ENCODE data around the gene NLRP6. TPM values are rescaled to one million over a fixed set of nuclear protein-coding genes. Genes with fewer than 3 reads are reported as not detected.

NLRP6 gene
- not detected in 5 replicates for total RNA-seq (2022; extraction: Qiagen RNA extraction)

GRCh38 chr11:278001-278951 lies at the start of gene NLRP6:
NLRP6 (plus strand) TSS chr11:278407; CDS start chr11:278570, 163 bp downstream.

GRCh38 chr11:235997-236773 lies 42.0 kb upstream of the NLRP6 start, which contains the start of gene SIRT3:
SIRT3 (minus strand) TSS chr11:236342; CDS start chr11:236328, 14 bp downstream.

DNA sequence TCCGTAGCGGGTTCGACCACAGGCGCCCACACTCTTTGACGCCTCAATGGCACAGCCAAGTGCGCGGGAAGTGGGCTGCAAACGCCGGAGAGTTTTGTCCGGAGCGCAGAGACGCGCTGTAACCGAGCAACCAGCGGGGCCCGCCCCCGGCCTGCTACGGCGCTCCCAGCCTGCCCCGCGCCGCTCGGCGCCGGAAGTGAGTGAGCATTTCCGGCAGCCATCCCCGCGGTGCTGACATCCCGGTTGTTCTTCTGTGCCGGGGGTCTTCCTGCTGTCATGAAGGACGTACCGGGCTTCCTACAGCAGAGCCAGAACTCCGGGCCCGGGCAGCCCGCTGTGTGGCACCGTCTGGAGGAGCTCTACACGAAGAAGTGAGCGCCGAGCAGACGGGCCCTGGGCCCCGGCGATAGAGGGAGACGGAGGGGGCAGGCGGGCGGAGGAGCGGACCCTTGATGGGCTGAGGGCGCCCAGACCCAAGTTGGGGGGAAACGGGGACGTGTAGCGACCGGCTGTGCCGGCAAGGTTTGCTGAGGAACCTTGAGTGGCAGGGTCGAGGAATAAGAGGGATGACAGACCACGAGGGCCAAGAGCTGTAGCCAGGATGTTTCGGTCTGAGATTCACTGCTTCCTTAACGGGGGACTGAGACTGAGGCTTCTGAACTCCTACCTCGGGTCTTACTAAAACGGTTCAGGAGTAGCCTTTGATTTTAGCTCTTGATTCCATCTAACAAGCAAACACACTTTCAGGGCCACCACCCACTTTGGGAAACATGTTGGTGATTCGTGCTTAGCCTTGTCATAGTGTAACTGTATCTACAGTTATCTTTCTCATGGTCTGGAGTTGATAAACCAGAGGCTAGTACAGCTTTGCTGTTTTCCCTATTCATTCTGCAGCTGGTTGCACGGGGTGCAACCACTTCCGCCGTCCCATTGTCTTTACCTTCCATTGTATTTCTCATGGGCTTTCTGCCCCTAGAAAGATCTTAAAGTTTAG lies 41.1 kb upstream of the NLRP6 start, which contains the start of gene PSMD13:
TSS of gene PSMD13 (plus strand) at position 203 of the 994 bp plus-strand sequence. CDS start at position 277, 74 bp downstream.

DNA sequence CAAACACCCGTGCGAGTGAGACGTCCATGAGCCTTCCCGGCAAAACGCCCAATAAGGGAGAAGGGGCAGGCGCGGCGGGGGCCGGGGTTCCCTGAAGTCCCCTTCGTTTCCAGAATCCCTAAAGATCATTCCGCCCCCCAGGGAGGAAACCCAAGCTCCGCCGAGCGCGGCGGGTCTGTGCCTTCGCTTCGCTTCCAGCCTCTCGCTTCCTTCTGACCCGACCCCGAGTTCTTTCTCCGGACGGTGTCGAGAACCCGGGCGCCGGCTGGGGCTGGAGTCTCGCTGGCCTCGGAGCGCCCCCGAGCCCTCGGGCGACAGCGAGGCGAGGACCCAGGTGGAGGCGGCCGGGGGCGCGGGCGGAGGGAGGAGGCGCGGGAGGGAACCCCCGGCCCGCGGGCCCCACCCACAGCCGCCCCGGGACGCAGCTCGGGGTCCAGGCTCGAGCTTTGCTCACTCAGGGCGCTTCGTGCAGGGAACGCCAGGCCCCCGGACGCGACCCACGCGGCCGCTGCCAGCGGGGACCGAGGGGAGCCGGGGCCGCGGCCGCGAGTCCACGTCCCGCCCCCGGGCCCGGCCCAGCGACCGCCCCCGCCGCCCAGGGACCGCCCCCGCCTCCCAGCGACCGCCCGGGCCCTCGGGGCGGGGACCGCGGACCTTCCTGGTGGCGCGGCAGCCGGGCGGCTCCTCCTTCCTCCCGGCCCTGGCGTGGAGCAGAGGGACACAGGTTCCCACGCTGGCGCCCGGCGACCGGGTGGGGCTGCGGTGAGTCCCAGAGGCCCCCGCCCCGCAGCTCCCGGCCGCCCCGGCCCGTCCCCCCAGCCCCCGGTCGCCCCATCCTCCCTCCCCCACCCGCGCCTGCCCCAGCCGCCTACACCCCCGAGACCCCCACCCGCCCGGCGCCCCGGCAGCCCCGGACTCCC lies 10.5 kb downstream of the NLRP6 start, which contains the start of gene PGGHG:
TSS of gene PGGHG (plus strand) at position 649 of the 920 bp plus-strand sequence. CDS start 691 bp downstream, outside the sequence.

GRCh38 chr11:299081-299891 lies 21.1 kb downstream of the NLRP6 start, which contains the start of gene IFITM5:
IFITM5 (minus strand) TSS chr11:299526; CDS start chr11:299490, 36 bp downstream.

DNA sequence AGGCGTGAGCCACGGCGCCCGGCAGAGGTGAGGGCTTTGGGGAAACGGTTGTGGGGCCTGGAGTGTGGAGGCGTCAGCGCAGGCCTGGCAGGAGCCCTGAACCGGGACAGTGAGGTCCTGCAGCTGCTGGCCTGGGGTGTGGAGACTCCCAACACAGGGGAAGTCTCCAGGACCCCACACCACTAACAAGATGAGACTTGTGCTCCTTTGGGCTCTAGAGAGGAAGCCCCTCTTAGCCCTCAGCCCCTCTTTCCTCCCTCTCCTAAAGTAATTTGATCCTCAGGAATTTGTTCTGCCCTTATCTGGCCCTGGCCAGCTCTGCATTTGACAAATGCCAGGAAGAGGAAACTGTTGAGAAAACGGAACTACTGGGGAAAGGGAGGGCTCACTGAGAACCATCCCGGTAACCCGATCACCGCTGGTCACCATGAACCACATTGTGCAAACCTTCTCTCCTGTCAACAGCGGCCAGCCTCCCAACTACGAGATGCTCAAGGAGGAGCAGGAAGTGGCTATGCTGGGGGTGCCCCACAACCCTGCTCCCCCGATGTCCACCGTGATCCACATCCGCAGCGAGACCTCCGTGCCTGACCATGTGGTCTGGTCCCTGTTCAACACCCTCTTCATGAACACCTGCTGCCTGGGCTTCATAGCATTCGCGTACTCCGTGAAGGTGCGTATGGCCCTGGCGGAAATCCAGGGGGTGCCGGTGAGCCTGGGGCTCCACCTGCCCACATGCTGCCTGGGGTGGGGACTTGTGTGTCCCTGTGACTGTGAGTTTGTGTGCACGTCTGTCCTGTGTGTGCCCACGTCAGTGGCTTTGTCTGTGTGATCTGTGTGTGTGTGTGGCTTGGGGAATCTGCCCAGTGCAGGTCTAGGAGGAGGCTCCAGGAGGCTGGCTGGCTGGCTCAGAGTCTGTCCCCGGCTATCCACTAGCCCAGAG lies 29.8 kb downstream of the NLRP6 start, which contains the start of gene IFITM2:
TSS of gene IFITM2 (plus strand) at position 51 of the 943 bp plus-strand sequence. CDS start at position 428, 377 bp downstream.

DNA sequence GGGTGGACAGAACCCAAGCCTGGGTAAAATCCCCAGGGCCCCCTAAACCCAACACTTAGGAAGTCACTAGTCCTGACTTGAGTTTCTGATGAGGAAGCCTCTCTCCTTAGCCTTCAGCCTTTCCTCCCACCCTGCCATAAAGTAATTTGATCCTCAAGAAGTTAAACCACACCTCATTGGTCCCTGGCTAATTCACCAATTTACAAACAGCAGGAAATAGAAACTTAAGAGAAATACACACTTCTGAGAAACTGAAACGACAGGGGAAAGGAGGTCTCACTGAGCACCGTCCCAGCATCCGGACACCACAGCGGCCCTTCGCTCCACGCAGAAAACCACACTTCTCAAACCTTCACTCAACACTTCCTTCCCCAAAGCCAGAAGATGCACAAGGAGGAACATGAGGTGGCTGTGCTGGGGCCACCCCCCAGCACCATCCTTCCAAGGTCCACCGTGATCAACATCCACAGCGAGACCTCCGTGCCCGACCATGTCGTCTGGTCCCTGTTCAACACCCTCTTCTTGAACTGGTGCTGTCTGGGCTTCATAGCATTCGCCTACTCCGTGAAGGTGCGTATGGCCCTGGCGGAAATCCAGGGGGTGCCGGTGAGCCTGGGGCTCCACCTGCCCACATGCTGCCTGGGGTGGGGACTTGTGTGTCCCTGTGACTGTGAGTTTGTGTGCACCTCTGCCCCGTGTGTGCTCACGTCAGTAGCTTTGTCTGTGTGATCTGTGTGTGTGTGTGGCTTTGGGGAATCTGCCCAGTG lies 35.8 kb downstream of the NLRP6 start, which contains the start of gene IFITM1:
TSS of gene IFITM1 (plus strand) at position 254 of the 767 bp plus-strand sequence. CDS start at position 385, 131 bp downstream.

Other genes with a start within 250 kb of the NLRP6 start
- not detected in 5 replicates for gene SCGB1C1, start 85.3 kb upstream of the NLRP6 start, total RNA-seq (2022; extraction: Qiagen RNA extraction)
- gene BET1L, start 71.0 kb upstream of the NLRP6 start, total RNA-seq (2022; extraction: Qiagen RNA extraction) = 38.1 to 45.7 TPM (median 44.2 TPM) in 5 replicates
- gene RIC8A, start 70.7 kb upstream of the NLRP6 start, total RNA-seq (2022; extraction: Qiagen RNA extraction) = 119 to 131 TPM (median 127 TPM) in 5 replicates
- 18.7 to 23.5 TPM (median 22.9 TPM) in 5 replicates for gene SIRT3, start 42.1 kb upstream of the NLRP6 start, total RNA-seq (2022; extraction: Qiagen RNA extraction)
- 140 to 183 TPM (median 153 TPM) in 5 replicates for gene PSMD13, start 41.4 kb upstream of the NLRP6 start, total RNA-seq (2022; extraction: Qiagen RNA extraction)
- gene PGGHG, start 10.7 kb downstream of the NLRP6 start, total RNA-seq (2022; extraction: Qiagen RNA extraction) = 5.1 to 11.1 TPM (median 9.9 TPM) in 5 replicates
- gene IFITM5, start 21.1 kb downstream of the NLRP6 start, total RNA-seq (2022; extraction: Qiagen RNA extraction) = not detected in 5 replicates
- gene IFITM2, start 29.4 kb downstream of the NLRP6 start, total RNA-seq (2022; extraction: Qiagen RNA extraction) = 55.1 to 67.8 TPM (median 66.9 TPM) in 5 replicates
- 0.17 to 0.61 TPM (median 0.22 TPM) in 5 replicates for gene IFITM1, start 35.6 kb downstream of the NLRP6 start, total RNA-seq (2022; extraction: Qiagen RNA extraction)
- gene IFITM3, start 42.5 kb downstream of the NLRP6 start, total RNA-seq (2022; extraction: Qiagen RNA extraction) = 23.7 to 32.8 TPM (median 29.5 TPM) in 5 replicates
- gene B4GALNT4, start 91.1 kb downstream of the NLRP6 start, total RNA-seq (2022; extraction: Qiagen RNA extraction) = 7.8 to 18.0 TPM (median 14.8 TPM) in 5 replicates
- 26.9 to 37.1 TPM (median 35.4 TPM) in 5 replicates for gene PKP3, start 115.8 kb downstream of the NLRP6 start, total RNA-seq (2022; extraction: Qiagen RNA extraction)
- 57.7 to 86.6 TPM (median 78.8 TPM) in 5 replicates for gene SIGIRR, start 136.6 kb downstream of the NLRP6 start, total RNA-seq (2022; extraction: Qiagen RNA extraction)
- gene ANO9, start 163.6 kb downstream of the NLRP6 start, total RNA-seq (2022; extraction: Qiagen RNA extraction) = 0.52 to 1.2 TPM (median 0.66 TPM) in 5 replicates
- gene PTDSS2, start 171.9 kb downstream of the NLRP6 start, total RNA-seq (2022; extraction: Qiagen RNA extraction) = 28.7 to 46.7 TPM (median 45.6 TPM) in 5 replicates
- gene RNH1, start 228.8 kb downstream of the NLRP6 start, total RNA-seq (2022; extraction: Qiagen RNA extraction) = 123 to 178 TPM (median 165 TPM) in 5 replicates

All from A549 treated with dexamethasone at 1 μM for 4 hours (cell line).